GM06990 (cell line): ENCODE data around the gene ARFGAP2.

Source experiments
- DNase-seq: peaks from one replicate; pipeline ENCODE4 v3.0.0-alpha.2; 2011; ENCODE audit not compliant: insufficient read length; ENCODE audit errors: extremely low read depth
- H3K27me3 ChIP-seq: replicated peaks from 2 replicates; pipeline ENCODE4 v1.6.0; 2011; ENCODE audit warnings: low read length; ENCODE audit not compliant: control insufficient read depth, insufficient read depth
- H3K36me3 ChIP-seq: 2 replicates; pipeline ENCODE4 v1.5.1; 2011; ENCODE audit warnings: low read length; ENCODE audit not compliant: control insufficient read depth, insufficient read depth
- H3K4me3 ChIP-seq: replicated peaks from 2 replicates; pipeline ENCODE4 v1.5.1; 2011; ENCODE audit warnings: low read depth, mild to moderate bottlenecking, control low read depth, low read length
- CTCF ChIP-seq: IDR thresholded peaks from 2 replicates; pipeline ENCODE4 v1.5.1; 2011; ENCODE audit warnings: low read length, control low read depth, mild to moderate bottlenecking, inconsistent platforms; ENCODE audit not compliant: insufficient read depth, poor library complexity, severe bottlenecking

Gene ARFGAP2

GRCh38 chr11:47161890-47162289 lies 14.8 kb downstream of the ARFGAP2 start:
- H3K27me3 ChIP-seq: no peaks in the 10 kb centered on the region
- no peak for TF ChIP-seq CTCF
- no peak for DNase-seq
- H3K36me3 ChIP-seq: peaks cover 25% of the 10 kb centered on the region
- no peak overlapping the region for H3K4me3 ChIP-seq

DNA sequence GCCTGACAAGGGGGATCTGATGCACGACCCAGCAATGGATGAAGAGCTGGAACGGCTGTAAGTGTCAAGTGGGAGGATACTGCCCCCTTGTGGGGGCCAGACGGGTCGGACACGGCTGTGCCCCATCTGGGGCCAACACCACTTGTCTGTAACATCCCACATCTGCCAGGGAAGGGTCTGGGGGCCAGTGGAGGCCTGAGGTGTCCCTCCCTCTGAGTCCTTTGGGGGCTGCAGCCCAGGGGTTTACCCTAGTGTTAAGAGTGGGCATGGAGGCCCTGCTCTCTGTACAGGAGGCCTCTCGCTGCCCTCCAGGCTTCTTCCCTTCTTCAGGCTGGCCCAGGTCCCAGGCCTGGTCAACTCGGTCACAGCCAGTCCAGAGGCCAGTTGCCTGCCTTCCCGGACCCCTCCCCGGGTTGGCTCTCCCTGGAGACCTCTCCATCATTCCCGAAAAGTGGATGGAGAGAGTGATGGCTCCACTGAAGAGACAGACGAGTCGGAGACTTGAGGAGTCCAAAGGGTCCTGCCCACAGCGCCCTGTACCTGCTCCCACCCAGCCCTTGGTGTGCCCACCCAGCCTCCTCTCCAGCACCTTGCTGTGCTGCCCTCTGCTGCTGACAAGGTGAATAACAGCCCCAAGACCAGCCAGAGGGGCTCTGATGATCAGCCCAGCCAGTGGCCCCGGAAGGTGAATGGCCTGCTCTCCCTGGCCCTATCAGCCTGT lies 15.4 kb downstream of the ARFGAP2 start:
- H3K36me3 ChIP-seq: peaks cover 19% of the 10 kb centered on the region
- H3K4me3 ChIP-seq: no peak overlapping the region
- H3K27me3 ChIP-seq: no peaks in the 10 kb centered on the region
- peak; percentile 59 for DNase-seq
- TF ChIP-seq CTCF: peak; percentile 90

GRCh38 chr11:47160753-47161133 lies 15.9 kb downstream of the ARFGAP2 start:
- H3K27me3 ChIP-seq: no peaks in the 10 kb centered on the region
- no peak overlapping the region for H3K4me3 ChIP-seq
- DNase-seq: no peak
- H3K36me3 ChIP-seq: peaks cover 16% of the 10 kb centered on the region
- no peak for TF ChIP-seq CTCF

DNA sequence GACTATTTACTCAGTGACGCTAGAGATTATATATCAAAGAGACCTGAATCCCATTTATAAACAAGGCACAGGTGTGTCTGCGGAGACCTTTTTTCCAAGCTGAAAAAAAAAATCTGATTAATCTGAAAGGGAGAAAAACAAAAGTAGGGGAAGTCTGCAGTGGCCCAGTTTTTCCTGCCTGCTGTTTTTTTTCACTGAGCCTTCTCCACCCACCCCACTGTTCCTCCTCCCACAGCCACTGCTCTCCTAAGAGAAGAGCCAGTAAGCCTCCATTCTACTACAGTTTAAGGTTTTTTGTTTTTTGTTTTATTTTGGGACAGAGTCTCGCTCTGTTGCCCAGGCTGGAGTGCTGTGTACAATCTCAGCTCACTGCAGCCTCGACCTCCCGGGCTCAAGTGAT lies 18.4 kb downstream of the ARFGAP2 start:
- Histone ChIP-seq H3K36me3 (peaks cover 5% of the 10 kb centered on the region), H3K27me3 (no peaks in the 10 kb centered on the region), H3K4me3 (no peak overlapping the region)
- DNase-seq: no peak
- no peak for TF ChIP-seq CTCF

- Histone ChIP-seq H3K4me3 (no peak overlapping the region), H3K27me3 (no peaks in the 10 kb centered on the region), H3K36me3 (peaks cover 5% of the 10 kb centered on the region)
- no peak for DNase-seq
- no peak for TF ChIP-seq CTCF
Measured at GRCh38 chr11:47157805-47158204, 18.9 kb downstream of the ARFGAP2 start.

- TF ChIP-seq CTCF: no peak
- Histone ChIP-seq H3K27me3 (no peaks in the 10 kb centered on the region), H3K4me3 (no peak overlapping the region), H3K36me3 (peaks cover 1% of the 10 kb centered on the region)
- no peak for DNase-seq
Measured at GRCh38 chr11:47156951-47157350, 19.7 kb downstream of the ARFGAP2 start.
